T-cell (primary cell): Measurements from ENCODE around the gene CFDP1. TPM values are rescaled to one million over a fixed set of nuclear protein-coding genes. Genes with fewer than 3 reads are reported as not detected.

Experiments used
- ATAC-seq, 4 experiments: fragments of 200-7000 bp in 3 of 4; fragments of 150-1000 bp in 1 of 4; cut with Tn5 transposase; replicated peaks in 1 of 4; 1 replicate in 3 of 4; 2 replicates in 1 of 4; pipeline ENCODE4 v1.10.0; 2021; ENCODE audit warnings: moderate library complexity in 3 of 4, mild to moderate bottlenecking in 2 of 4, moderate number of reproducible peaks in 1 of 4
- CTCF ChIA-PET, 2 donors: fragments of 300-600 bp; sonication (Branson Sonifier 250); formaldehyde crosslinking; loops; one replicate each; lab custom pipeline; 2022; ENCODE audit warnings: antibody characterized with exemption in 2 of 2; lab: Charles Lee
- POLR2A ChIA-PET, 2 donors: fragments of 300-600 bp; sonication (Branson Sonifier 250); formaldehyde crosslinking; loops; one replicate each; lab custom pipeline; 2022; ENCODE audit warnings: antibody characterized with exemption in 2 of 2; lab: Charles Lee
- DNase-seq, 35 experiments: peaks; one replicate each; pipeline versions ENCODE4 v3.0.0 to v3.0.0-alpha.2; 2013 to 2023
- H3K27ac ChIP-seq: one replicate; pipeline ENCODE4 v1.5.1; 2013; ENCODE audit warnings: low read length
- H3K27me3 ChIP-seq, 2 experiments: replicated peaks in 1 of 2; 1 replicate in 1 of 2; 2 replicates in 1 of 2; pipeline versions ENCODE4 v1.6.1 to v1.7.0; 2013; ENCODE audit warnings: low read length in 1 of 2, mixed read lengths in 1 of 2; ENCODE audit not compliant: control insufficient read depth in 2 of 2, insufficient read depth in 2 of 2; ENCODE audit errors: extremely low read depth in 1 of 2
- H3K36me3 ChIP-seq, 2 donors: 1 replicate in 1 of 2; 2 replicates in 1 of 2; pipeline versions ENCODE4 v1.6.1 to v1.7.0; 2013; ENCODE audit warnings: low read length in 1 of 2; ENCODE audit not compliant: control insufficient read depth in 2 of 2, insufficient read depth in 1 of 2; ENCODE audit errors: extremely low read depth in 1 of 2
- H3K4me1 ChIP-seq, 2 experiments: 1 replicate in 1 of 2; 2 replicates in 1 of 2; pipeline versions ENCODE4 v1.6.1 to v1.7.0; 2013; ENCODE audit warnings: low read length in 2 of 2, mixed read lengths in 1 of 2; ENCODE audit not compliant: insufficient read depth in 2 of 2, control insufficient read depth in 1 of 2; ENCODE audit errors: extremely low read depth in 1 of 2
- H3K4me3 ChIP-seq, 2 donors: 1 replicate in 1 of 2; 2 replicates in 1 of 2; pipeline versions ENCODE4 v1.5.1 to v1.7.0; 2013; ENCODE audit warnings: mild to moderate bottlenecking in 2 of 2, low read length in 1 of 2, moderate library complexity in 1 of 2; ENCODE audit not compliant: control insufficient read depth in 1 of 2; ENCODE audit errors: extremely low read depth in 1 of 2
- H3K9me3 ChIP-seq: 2 replicates; pipeline ENCODE4 v1.7.0; 2013
- H3K27ac Mint-ChIP-seq, 2 donors: one replicate each; pipeline ENCODE4 v1.8.0; 2020 to 2021; ENCODE audit warnings: mild to moderate bottlenecking in 2 of 2, mixed read lengths in 2 of 2
- H3K27me3 Mint-ChIP-seq, 2 donors: one replicate each; pipeline ENCODE4 v1.8.0; 2021 to 2022; ENCODE audit warnings: mixed read lengths in 2 of 2
- H3K36me3 Mint-ChIP-seq: one replicate; pipeline ENCODE4 v1.8.0; 2021; ENCODE audit warnings: mixed read lengths
- H3K4me1 Mint-ChIP-seq, 3 donors: one replicate each; pipeline ENCODE4 v1.8.0; 2020 to 2022; ENCODE audit warnings: mixed read lengths in 3 of 3, mild to moderate bottlenecking in 1 of 3
- H3K4me3 Mint-ChIP-seq, 3 donors: one replicate each; pipeline ENCODE4 v1.8.0; 2020 to 2022; ENCODE audit warnings: mild to moderate bottlenecking in 3 of 3, mixed read lengths in 3 of 3, moderate library complexity in 3 of 3
- H3K9me3 Mint-ChIP-seq, 3 donors: one replicate each; pipeline ENCODE4 v1.8.0; 2020 to 2022; ENCODE audit warnings: mixed read lengths in 3 of 3
- WGBS: methylation state at CpG from one replicate; pipeline ENCODE4 v1.1.5; 2013; ENCODE audit warnings: missing lambda C conversion rate; ENCODE audit not compliant: insufficient coverage; 5-methylcytosine and 5-hydroxymethylcytosine counted together
- total RNA-seq, 35 experiments: library from RNA in 6 of 35; stranded (reverse) in 6 of 35; fragments of 120-200 nt in 1 of 35; gene quantifications; one replicate each; pipeline versions ENCODE4 v1.2.1 to v1.2.4 and lab custom pipeline; 2013 to 2026

CFDP1 gene
- total RNA-seq, 5 donors from 2014 or later (not counting 1 experiment from before 2014, with no cell fraction given): 30.8 to 36.5 (median 34.2) TPM

DNA sequence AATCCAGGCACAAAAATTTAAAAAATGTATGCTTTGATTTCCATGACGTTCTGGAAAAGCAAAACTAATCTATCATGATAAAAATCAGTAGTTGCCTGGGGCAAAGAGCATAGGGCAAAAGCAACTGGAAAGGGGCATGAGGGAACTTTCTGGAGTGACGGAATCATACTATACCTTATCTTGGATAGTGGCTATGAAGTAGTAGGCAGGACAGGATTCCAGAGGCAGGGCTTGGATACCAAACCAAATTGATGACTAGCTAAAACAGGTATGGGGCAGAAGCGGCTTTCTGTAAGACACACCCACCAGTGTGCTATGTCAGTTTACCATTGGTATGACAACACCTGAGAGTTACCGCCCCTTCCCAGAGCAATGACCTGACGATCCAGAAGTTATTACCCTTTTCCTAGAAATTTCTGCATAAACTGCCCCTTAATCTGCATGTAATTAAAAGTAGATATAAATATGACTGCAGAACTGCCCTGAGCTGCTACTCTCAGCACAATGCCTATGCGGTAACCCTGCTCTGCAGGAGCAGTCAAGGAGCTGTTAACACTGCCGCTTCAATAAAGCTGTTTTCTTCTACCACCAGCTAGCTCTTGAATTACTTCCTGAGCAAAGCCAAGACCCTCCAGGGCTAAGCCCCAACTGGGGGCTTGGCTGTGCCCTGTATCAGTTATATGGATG is 56.7 kb downstream of the CFDP1 start:
- Histone ChIP-seq H3K9me3 (no peaks in the 10 kb centered on the region), H3K4me1 (peaks cover 15 to 19% of the 10 kb centered on the region in 2 experiments), H3K36me3 (peaks cover 3 to 15% of the 10 kb centered on the region in 2 donors), H3K27ac (no peak overlapping the region), H3K4me3 (no peak overlapping the region), H3K27me3 (no peaks in the 10 kb centered on the region)
- H3K27ac Mint-ChIP-seq: no peak overlapping the region
- ATAC-seq (no peak), DNase-seq (no peak)
- H3K36me3 Mint-ChIP-seq: peaks cover 50% of the 10 kb centered on the region
- ChIA-PET CTCF (interaction anchor here in 1 of 2 donors (0.7 to 0.9 kb wide), 2 partner anchors 99 to 143 kb away, joined by 3 read pairs; no protein-coding TSS in a partner anchor), POLR2A (no interaction called here)
- 100% methylated on average over 1 of the region's 7 CpGs for WGBS
- H3K4me3 Mint-ChIP-seq: no peak overlapping the region
- no peaks in the 10 kb centered on the region for H3K9me3 Mint-ChIP-seq
- no peaks in the 10 kb centered on the region for H3K27me3 Mint-ChIP-seq
- H3K4me1 Mint-ChIP-seq: peaks cover 35 to 43% (median 41%) of the 10 kb centered on the region in 3 donors

DNA sequence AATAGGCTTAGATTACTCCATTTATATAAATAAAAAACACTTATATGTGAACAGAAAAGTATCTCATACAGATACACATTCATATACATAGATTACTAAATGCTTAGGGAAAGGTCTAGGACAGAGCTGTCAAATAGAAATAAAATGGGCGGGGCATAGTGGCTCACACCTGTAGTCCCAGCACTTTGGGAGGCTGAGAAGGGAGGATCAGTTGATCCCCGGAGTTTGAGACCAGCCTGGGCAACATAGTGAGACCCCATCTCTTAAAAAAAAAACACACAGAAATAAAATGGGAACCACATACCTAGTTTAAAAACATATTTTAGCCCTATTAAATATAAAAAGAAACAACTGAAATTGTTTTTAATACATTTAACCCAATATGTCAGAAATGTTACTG is 58.9 kb downstream of the CFDP1 start:
- Histone ChIP-seq H3K4me3 (no peak overlapping the region), H3K36me3 (peaks cover 3 to 15% of the 10 kb centered on the region in 2 donors), H3K9me3 (no peaks in the 10 kb centered on the region), H3K27me3 (no peaks in the 10 kb centered on the region), H3K27ac (no peak overlapping the region), H3K4me1 (peaks cover 0 to 2% of the 10 kb centered on the region in 2 experiments)
- CTCF ChIA-PET: no interaction called here
- WGBS: no CpG with 5 or more reads among the region's 2 CpGs
- Mint-ChIP-seq H3K27me3 (no peaks in the 10 kb centered on the region), H3K27ac (no peak overlapping the region), H3K4me1 (peaks cover 12 to 21% (median 21%) of the 10 kb centered on the region in 3 donors), H3K36me3 (peaks cover 51% of the 10 kb centered on the region), H3K4me3 (no peak overlapping the region), H3K9me3 (no peaks in the 10 kb centered on the region)
- ATAC-seq (no peak), DNase-seq (no peak)
- POLR2A ChIA-PET: no interaction called here

DNA sequence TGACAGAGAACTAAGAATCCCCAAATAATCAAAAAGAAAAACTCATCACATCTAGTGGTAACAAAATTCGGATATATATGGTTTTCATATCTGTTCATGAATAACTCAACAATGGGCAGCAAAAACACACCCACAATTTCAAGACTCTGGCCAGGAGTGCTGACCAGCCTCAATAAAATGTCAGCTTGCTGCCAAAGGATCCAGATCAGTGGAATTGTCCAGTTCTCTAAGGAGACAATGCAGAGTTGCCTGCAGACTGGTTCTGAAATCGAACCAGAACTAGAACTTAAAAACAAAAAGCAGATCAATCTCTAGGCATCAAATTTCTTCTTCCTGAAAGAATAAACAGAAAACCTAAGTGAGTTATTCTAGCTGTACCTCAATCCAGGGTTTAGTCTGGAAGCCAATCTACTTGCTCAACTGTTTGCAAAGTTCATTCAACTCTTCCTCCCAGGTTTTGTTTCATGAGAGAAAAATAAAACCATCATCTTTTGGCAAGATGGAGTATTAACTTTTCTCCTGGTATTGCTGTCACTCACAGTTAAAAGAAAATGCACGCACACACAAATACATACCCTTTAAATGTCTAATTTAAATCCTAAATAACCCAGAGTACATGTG is 61.0 kb downstream of the CFDP1 start:
- H3K36me3 Mint-ChIP-seq: peaks cover 32% of the 10 kb centered on the region
- H3K27ac Mint-ChIP-seq: no peak overlapping the region
- H3K9me3 Mint-ChIP-seq: no peaks in the 10 kb centered on the region
- no peaks in the 10 kb centered on the region for H3K27me3 ChIP-seq
- CTCF ChIA-PET: interaction anchor here (0.6 to 1.7 kb wide), 2 partner anchors 13 to 173 kb away, joined by 5 to 6 read pairs; no protein-coding TSS in a partner anchor
- no CpG with 5 or more reads among the region's 3 CpGs for WGBS
- H3K4me1 Mint-ChIP-seq: peaks cover 0 to 4% (median under 1%) of the 10 kb centered on the region in 3 donors
- H3K4me1 ChIP-seq: no peaks in the 10 kb centered on the region
- H3K4me3 ChIP-seq: no peak overlapping the region
- H3K27ac ChIP-seq: no peak overlapping the region
- H3K9me3 ChIP-seq: no peaks in the 10 kb centered on the region
- DNase-seq (no peak), ATAC-seq (no peak)
- POLR2A ChIA-PET: no interaction called here
- H3K36me3 ChIP-seq: peaks cover 3 to 10% of the 10 kb centered on the region in 2 donors
- no peaks in the 10 kb centered on the region for H3K27me3 Mint-ChIP-seq
- H3K4me3 Mint-ChIP-seq: no peak overlapping the region

DNA sequence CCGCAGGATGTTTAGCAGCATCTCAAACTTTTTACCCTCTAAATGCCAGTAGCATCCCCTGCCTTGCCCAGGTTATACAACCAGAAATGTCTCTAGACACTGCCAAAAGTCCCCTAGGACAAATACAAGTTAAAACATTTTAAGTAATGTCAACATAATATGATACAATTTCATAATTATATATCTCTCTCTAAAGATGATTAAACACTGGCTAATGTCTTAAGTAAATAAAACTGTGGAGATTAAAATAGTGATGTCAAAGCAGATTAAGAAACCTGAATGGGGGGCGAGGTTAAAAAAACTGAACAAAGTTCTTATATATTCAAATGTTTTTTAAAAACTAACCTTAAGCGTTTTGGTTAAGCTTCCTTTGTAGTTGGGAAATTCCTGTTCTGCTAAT is 62.1 kb downstream of the CFDP1 start:
- CTCF ChIA-PET: no interaction called here
- Histone ChIP-seq H3K36me3 (peaks cover 3 to 7% of the 10 kb centered on the region in 2 donors), H3K4me3 (no peak overlapping the region), H3K27me3 (no peaks in the 10 kb centered on the region), H3K27ac (no peak overlapping the region), H3K9me3 (no peaks in the 10 kb centered on the region), H3K4me1 (no peaks in the 10 kb centered on the region)
- H3K9me3 Mint-ChIP-seq: no peaks in the 10 kb centered on the region
- peaks cover 25% of the 10 kb centered on the region for H3K36me3 Mint-ChIP-seq
- no peaks in the 10 kb centered on the region for H3K27me3 Mint-ChIP-seq
- WGBS: 100% methylated on average over 1 of the region's 3 CpGs
- POLR2A ChIA-PET: no interaction called here
- ATAC-seq (no peak), DNase-seq (no peak)
- H3K4me1 Mint-ChIP-seq: no peaks in the 10 kb centered on the region
- H3K27ac Mint-ChIP-seq: no peak overlapping the region
- no peak overlapping the region for H3K4me3 Mint-ChIP-seq

DNA sequence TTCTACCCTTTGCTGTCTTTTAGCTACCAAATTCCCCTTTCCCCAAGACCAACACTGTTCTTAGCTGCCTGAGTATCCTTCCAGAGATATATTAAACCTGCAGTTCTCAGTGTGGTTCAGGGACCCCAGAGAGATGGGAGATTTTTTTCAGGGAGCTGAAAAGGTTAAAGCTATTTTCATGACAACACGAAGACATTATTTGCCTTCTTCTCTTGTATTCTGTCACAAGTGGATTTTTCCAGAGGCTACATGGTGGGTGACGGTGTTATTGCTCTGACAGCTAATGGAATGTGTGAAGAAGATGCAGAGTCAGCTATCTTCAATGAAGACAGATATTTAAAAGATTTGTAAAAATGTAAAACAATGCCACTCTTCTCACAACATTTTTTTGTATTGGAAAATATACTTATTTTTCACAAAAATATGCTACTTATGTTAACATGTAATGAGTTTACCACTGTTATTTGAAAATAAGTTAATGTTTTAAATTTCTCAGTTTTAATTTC is 69.0 kb downstream of the CFDP1 start:
- Histone ChIP-seq H3K27ac (no peak overlapping the region), H3K36me3 (peaks cover 0 to 3% of the 10 kb centered on the region in 2 donors), H3K4me1 (no peaks in the 10 kb centered on the region), H3K4me3 (no peak overlapping the region), H3K27me3 (no peaks in the 10 kb centered on the region), H3K9me3 (no peaks in the 10 kb centered on the region)
- POLR2A ChIA-PET: no interaction called here
- H3K27ac Mint-ChIP-seq: no peak overlapping the region
- no peak for ATAC-seq
- no peak overlapping the region for H3K4me3 Mint-ChIP-seq
- no peaks in the 10 kb centered on the region for H3K4me1 Mint-ChIP-seq
- no CpG with 5 or more reads among the region's 2 CpGs for WGBS
- H3K36me3 Mint-ChIP-seq: peaks cover 29% of the 10 kb centered on the region
- H3K9me3 Mint-ChIP-seq: no peaks in the 10 kb centered on the region
- no peaks in the 10 kb centered on the region for H3K27me3 Mint-ChIP-seq
- CTCF ChIA-PET: interaction anchor here (0.5 to 0.7 kb wide), 2 partner anchors 16 to 162 kb away, joined by 4 to 6 read pairs; no protein-coding TSS in a partner anchor
- DNase-seq: no peak

DNA sequence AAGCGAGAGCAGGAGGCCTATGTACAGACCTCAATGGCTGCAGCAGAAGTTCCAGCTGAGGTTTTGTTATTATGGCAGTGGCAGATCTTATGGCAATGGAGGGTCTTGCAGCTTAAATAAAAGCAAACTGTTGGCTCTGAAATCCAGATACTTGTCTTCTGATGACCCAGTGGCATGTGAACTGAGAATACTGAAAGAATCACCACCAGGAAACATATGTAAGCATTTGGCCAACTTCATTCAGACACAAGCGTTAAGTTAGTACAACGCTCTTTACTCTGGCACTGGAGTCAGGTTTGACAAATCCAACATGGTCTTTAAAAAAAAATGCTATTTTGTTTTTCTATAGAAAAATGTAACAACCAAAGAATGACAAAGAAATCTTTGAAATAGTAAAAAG is 70.5 kb downstream of the CFDP1 start:
- ATAC-seq: no peak
- ChIA-PET CTCF (interaction anchor here in 1 of 2 donors (0.6 kb wide), 1 partner anchor 337 kb away, joined by 3 read pairs; no protein-coding TSS in a partner anchor), POLR2A (interaction anchor here in 1 of 2 donors (0.7 kb wide), 1 partner anchor 33 kb away, joined by 4 read pairs; no protein-coding TSS in a partner anchor)
- WGBS: no CpG with 5 or more reads among the region's 3 CpGs
- Histone ChIP-seq H3K27me3 (no peaks in the 10 kb centered on the region), H3K4me3 (no peak overlapping the region), H3K36me3 (peaks cover 0 to 3% of the 10 kb centered on the region in 2 donors), H3K4me1 (no peaks in the 10 kb centered on the region), H3K9me3 (no peaks in the 10 kb centered on the region), H3K27ac (no peak overlapping the region)
- peaks cover 30% of the 10 kb centered on the region for H3K36me3 Mint-ChIP-seq
- no peaks in the 10 kb centered on the region for H3K9me3 Mint-ChIP-seq
- no peak overlapping the region for H3K27ac Mint-ChIP-seq
- no peaks in the 10 kb centered on the region for H3K27me3 Mint-ChIP-seq
- H3K4me3 Mint-ChIP-seq: no peak overlapping the region
- no peak for DNase-seq
- H3K4me1 Mint-ChIP-seq: no peaks in the 10 kb centered on the region
